ENCODE measurements around the gene TEX11.

DNA sequence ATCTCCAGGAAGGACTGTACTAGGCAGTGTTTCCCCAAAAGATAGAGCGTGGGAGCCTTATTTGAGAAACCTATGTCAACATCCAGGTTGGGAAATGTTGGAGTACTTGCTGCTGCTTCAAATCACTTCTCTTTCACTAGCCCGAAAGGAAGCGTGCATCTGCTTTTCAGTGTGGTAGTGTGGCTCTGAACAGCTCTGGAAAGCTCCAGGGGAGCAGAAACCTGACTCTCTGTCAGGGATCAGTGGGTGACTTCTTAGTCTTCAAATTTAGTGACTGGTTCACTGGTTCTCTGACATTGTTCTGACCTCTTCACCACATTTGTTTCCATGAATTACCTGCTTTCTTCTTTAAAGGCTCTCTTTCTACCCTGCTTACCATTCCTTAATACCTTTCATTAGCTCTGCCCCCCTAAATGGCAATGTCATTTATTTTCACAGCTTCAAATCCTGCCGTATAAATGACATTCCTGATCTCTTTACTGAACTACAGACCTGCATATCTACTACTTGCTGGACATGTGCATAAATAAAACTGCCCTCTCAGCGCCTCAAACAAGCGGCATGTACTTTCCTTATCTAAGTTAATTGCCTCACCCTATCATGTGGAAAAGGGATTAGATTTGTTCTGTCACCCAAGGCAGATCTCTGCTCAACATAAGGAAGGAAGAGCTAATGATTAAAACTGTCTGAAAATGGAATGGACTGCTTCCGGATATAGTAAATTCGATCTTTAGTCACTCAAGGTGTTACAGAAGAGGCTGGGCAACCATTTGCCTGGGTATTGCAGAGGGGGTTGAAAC, 426.8 kb downstream of the TEX11 start:
- TF ChIP-seq POLR2A (IDR thresholded peaks at IDR 0.05), result no peak
- TF ChIP-seq, protein P1, sequence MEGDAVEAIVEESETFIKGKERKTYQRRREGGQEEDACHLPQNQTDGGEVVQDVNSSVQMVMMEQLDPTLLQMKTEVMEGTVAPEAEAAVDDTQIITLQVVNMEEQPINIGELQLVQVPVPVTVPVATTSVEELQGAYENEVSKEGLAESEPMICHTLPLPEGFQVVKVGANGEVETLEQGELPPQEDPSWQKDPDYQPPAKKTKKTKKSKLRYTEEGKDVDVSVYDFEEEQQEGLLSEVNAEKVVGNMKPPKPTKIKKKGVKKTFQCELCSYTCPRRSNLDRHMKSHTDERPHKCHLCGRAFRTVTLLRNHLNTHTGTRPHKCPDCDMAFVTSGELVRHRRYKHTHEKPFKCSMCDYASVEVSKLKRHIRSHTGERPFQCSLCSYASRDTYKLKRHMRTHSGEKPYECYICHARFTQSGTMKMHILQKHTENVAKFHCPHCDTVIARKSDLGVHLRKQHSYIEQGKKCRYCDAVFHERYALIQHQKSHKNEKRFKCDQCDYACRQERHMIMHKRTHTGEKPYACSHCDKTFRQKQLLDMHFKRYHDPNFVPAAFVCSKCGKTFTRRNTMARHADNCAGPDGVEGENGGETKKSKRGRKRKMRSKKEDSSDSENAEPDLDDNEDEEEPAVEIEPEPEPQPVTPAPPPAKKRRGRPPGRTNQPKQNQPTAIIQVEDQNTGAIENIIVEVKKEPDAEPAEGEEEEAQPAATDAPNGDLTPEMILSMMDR (IDR thresholded peaks at IDR 0.05), result no peak

Measured in suprapubic skin (tissue), 3 donors.